Measurements from ENCODE around the gene NOS1.
"Not testable (repeated sequence)": the region's sequence is repeated elsewhere in the genome, so short reads cannot be mapped to it uniquely, and the experiment has no call there.

- TF ChIP-seq POLR2A (IDR thresholded peaks at IDR 0.05) = not testable (repeated sequence)
- TF ChIP-seq, protein P1, sequence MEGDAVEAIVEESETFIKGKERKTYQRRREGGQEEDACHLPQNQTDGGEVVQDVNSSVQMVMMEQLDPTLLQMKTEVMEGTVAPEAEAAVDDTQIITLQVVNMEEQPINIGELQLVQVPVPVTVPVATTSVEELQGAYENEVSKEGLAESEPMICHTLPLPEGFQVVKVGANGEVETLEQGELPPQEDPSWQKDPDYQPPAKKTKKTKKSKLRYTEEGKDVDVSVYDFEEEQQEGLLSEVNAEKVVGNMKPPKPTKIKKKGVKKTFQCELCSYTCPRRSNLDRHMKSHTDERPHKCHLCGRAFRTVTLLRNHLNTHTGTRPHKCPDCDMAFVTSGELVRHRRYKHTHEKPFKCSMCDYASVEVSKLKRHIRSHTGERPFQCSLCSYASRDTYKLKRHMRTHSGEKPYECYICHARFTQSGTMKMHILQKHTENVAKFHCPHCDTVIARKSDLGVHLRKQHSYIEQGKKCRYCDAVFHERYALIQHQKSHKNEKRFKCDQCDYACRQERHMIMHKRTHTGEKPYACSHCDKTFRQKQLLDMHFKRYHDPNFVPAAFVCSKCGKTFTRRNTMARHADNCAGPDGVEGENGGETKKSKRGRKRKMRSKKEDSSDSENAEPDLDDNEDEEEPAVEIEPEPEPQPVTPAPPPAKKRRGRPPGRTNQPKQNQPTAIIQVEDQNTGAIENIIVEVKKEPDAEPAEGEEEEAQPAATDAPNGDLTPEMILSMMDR (IDR thresholded peaks at IDR 0.05) = not testable (repeated sequence)
These were observed 140.5 kb downstream of the NOS1 start for GRCh38 chr12:117220947-117221346.
